Measurements from ENCODE around the gene MTNR1A. TPM values are rescaled to one million over a fixed set of nuclear protein-coding genes. Genes with fewer than 3 reads are reported as not detected.

The MTNR1A gene
- total and polyA plus RNA-seq, 3 experiments from 2014 or later, result not detected

DNA sequence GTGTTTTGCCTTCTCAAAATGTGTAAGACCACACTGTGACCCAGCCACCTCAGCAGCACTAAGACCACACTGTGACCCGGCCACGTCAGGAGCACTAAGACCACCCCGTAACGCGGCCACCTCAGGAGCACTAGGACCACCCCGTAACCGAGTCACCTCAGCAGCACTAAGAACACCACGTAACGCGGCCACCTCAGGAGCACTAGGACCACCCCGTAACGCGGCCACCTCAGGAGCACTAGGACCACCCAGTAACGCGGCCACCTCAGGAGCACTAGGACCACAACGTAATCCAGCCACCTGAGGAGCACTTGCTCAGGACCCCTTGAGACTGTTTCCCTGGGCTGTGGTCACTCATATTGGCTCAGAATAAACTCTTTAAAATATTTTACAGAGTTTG is 71.7 kb downstream of the MTNR1A start:
- H3K4me1 ChIP-seq (ENCODE audit: insufficient read depth, low read length), result no peaks in the 10 kb centered on the region
- Mint-ChIP-seq H3K4me1 (no peaks in the 10 kb centered on the region), H3K27ac (no peak overlapping the region), H3K36me3 (no peaks in the 10 kb centered on the region), H3K9me3 (peaks cover 0 to 7% (median 2%) of the 10 kb centered on the region in 5 donors), H3K27me3 (no peaks in the 10 kb centered on the region), H3K4me3 (no peak overlapping the region)
- no peak overlapping the region for H3K27ac ChIP-seq (ENCODE audit: low read depth, low read length)
- H3K4me3 ChIP-seq (ENCODE audit: low read length), result no peak overlapping the region
- no peaks in the 10 kb centered on the region for H3K27me3 ChIP-seq (ENCODE audit: insufficient read depth, low read length, poor library complexity, severe bottlenecking)
- DNase-seq, result no peak
- POLR2A ChIA-PET, result no interaction called here
- no peaks in the 10 kb centered on the region for H3K9me3 ChIP-seq (ENCODE audit: low read length)
- CTCF ChIA-PET, result no interaction called here
- no peaks in the 10 kb centered on the region for H3K36me3 ChIP-seq (ENCODE audit: insufficient read depth, low read length)

Other genes with a start within 250 kb of the MTNR1A start
- gene FAT1, start 168.3 kb upstream of the MTNR1A start, total RNA-seq, result not detected
- gene FAT1, start 168.3 kb upstream of the MTNR1A start, polyA plus RNA-seq, result not detected